HUES48 (cell line): ENCODE results near the gene NAP1L1.

Source experiments
- H3K27ac ChIP-seq: one replicate; pipeline ENCODE4 v1.7.0; 2013; ENCODE audit warnings: low read depth, low read length, inconsistent platforms
- H3K27me3 ChIP-seq: 2 replicates; pipeline ENCODE4 v1.6.1; 2013; ENCODE audit warnings: mild to moderate bottlenecking, low read length; ENCODE audit not compliant: control insufficient read depth, insufficient read depth
- H3K36me3 ChIP-seq: 2 replicates; pipeline ENCODE4 v1.6.1; 2013; ENCODE audit warnings: low read length; ENCODE audit not compliant: control insufficient read depth, insufficient read depth
- H3K4me1 ChIP-seq: 2 replicates; pipeline ENCODE4 v1.6.1; 2013; ENCODE audit warnings: mild to moderate bottlenecking, low read length; ENCODE audit not compliant: control insufficient read depth, insufficient read depth
- H3K4me3 ChIP-seq: 2 replicates; pipeline ENCODE4 v1.5.1; 2013; ENCODE audit warnings: mild to moderate bottlenecking, low read depth, low read length
- H3K9ac ChIP-seq: 2 replicates; pipeline ENCODE4 v1.6.1; 2013; ENCODE audit warnings: mild to moderate bottlenecking, low read depth, low read length, moderate library complexity
- H3K9me3 ChIP-seq: 2 replicates; pipeline ENCODE4 v1.6.1; 2013; ENCODE audit warnings: low read length; ENCODE audit not compliant: control insufficient read depth, insufficient read depth

Gene NAP1L1

GRCh38 chr12:76037130-76038103 is 47.1 kb downstream of the NAP1L1 start:
- H3K4me3 ChIP-seq = no peak overlapping the region
- peak overlapping the region; percentile 52 for H3K27ac ChIP-seq
- H3K9ac ChIP-seq = no peak overlapping the region
- no peaks in the 10 kb centered on the region for H3K9me3 ChIP-seq
- H3K36me3 ChIP-seq = no peaks in the 10 kb centered on the region
- no peaks in the 10 kb centered on the region for H3K27me3 ChIP-seq
- peaks cover 37% of the 10 kb centered on the region for H3K4me1 ChIP-seq

GRCh38 chr12:76035045-76035444 is 49.4 kb downstream of the NAP1L1 start:
- Histone ChIP-seq H3K4me3 (no peak overlapping the region), H3K9ac (no peak overlapping the region), H3K27ac (no peak overlapping the region), H3K36me3 (no peaks in the 10 kb centered on the region), H3K27me3 (no peaks in the 10 kb centered on the region), H3K9me3 (no peaks in the 10 kb centered on the region), H3K4me1 (peaks cover 34% of the 10 kb centered on the region)

- H3K9ac ChIP-seq = peak overlapping the region; percentile 46
- H3K36me3 ChIP-seq = peaks cover 11% of the 10 kb centered on the region; the same call in 1 of the 2 replicates
- H3K9me3 ChIP-seq = no peaks in the 10 kb centered on the region
- H3K27me3 ChIP-seq = no peaks in the 10 kb centered on the region
- H3K4me1 ChIP-seq = peaks cover 28% of the 10 kb centered on the region
- peak overlapping the region; percentile 96 for H3K27ac ChIP-seq
- H3K4me3 ChIP-seq = peak overlapping the region; percentile 86
Observed at GRCh38 chr12:76033081-76034011, 51.1 kb downstream of the NAP1L1 start.

GRCh38 chr12:76032043-76032981 is 52.2 kb downstream of the NAP1L1 start:
- Histone ChIP-seq H3K9ac (peak overlapping the region; percentile 46), H3K36me3 (peaks cover 19% of the 10 kb centered on the region), H3K4me1 (peaks cover 19% of the 10 kb centered on the region), H3K9me3 (no peaks in the 10 kb centered on the region), H3K27me3 (no peaks in the 10 kb centered on the region), H3K4me3 (peak overlapping the region; percentile 86), H3K27ac (peak overlapping the region; percentile 96)

- Histone ChIP-seq H3K36me3 (peaks cover 24% of the 10 kb centered on the region), H3K9me3 (no peaks in the 10 kb centered on the region), H3K9ac (peak within 1 kb of the TSS; percentile 69), H3K4me1 (peaks cover 21% of the 10 kb centered on the region), H3K27ac (peak within 1 kb of the TSS; percentile 96), H3K27me3 (no peaks in the 10 kb centered on the region), H3K4me3 (peak within 1 kb of the TSS; percentile 86)
Observed at GRCh38 chr12:76031414-76032042, 53.0 kb downstream of the NAP1L1 start, which contains the start of gene PHLDA1. TSS of gene PHLDA1 (minus strand) at chr12:76031776.

GRCh38 chr12:76031081-76031413 is 53.4 kb downstream of the NAP1L1 start:
- Histone ChIP-seq H3K27ac (peak overlapping the region; percentile 96), H3K9ac (peak overlapping the region; percentile 69), H3K27me3 (no peaks in the 10 kb centered on the region), H3K9me3 (no peaks in the 10 kb centered on the region), H3K4me1 (peaks cover 24% of the 10 kb centered on the region), H3K36me3 (peaks cover 24% of the 10 kb centered on the region), H3K4me3 (peak overlapping the region; percentile 86)

- peak overlapping the region; percentile 86 for H3K4me3 ChIP-seq
- peak overlapping the region; percentile 96 for H3K27ac ChIP-seq
- H3K36me3 ChIP-seq = peaks cover 24% of the 10 kb centered on the region
- H3K27me3 ChIP-seq = no peaks in the 10 kb centered on the region
- no peaks in the 10 kb centered on the region for H3K9me3 ChIP-seq
- peak overlapping the region; percentile 69 for H3K9ac ChIP-seq
- H3K4me1 ChIP-seq = peaks cover 29% of the 10 kb centered on the region
Observed at GRCh38 chr12:76030341-76031080, 54.0 kb downstream of the NAP1L1 start.

- Histone ChIP-seq H3K9me3 (no peaks in the 10 kb centered on the region), H3K27me3 (no peaks in the 10 kb centered on the region), H3K9ac (peak overlapping the region; percentile 69), H3K4me1 (peaks cover 31% of the 10 kb centered on the region), H3K4me3 (peak overlapping the region; percentile 86), H3K27ac (peak overlapping the region; percentile 40), H3K36me3 (peaks cover 24% of the 10 kb centered on the region)
Observed at GRCh38 chr12:76029982-76030340, 54.5 kb downstream of the NAP1L1 start.

GRCh38 chr12:76028571-76029277 is 55.8 kb downstream of the NAP1L1 start:
- Histone ChIP-seq H3K4me3 (peak overlapping the region; percentile 86), H3K9ac (peak overlapping the region; percentile 69; the same call in 1 of the 2 replicates), H3K27ac (peak overlapping the region; percentile 43)

More at GRCh38 chr12:76028571-76029277, 55.8 kb downstream of the NAP1L1 start:
- H3K27me3 ChIP-seq = no peaks in the 10 kb centered on the region
- H3K4me1 ChIP-seq = peaks cover 29% of the 10 kb centered on the region
- H3K36me3 ChIP-seq = peaks cover 24% of the 10 kb centered on the region
- no peaks in the 10 kb centered on the region for H3K9me3 ChIP-seq
